H9 (cell line): Measurements from ENCODE around the gene DPYD. TPM values are rescaled to one million over a fixed set of nuclear protein-coding genes. Genes with fewer than 3 reads are reported as not detected.

Source experiments
- DNase-seq: peaks from one replicate; pipeline ENCODE4 v3.0.0-alpha.2; 2017
- H2AFZ ChIP-seq: one replicate; pipeline ENCODE4 v1.6.1; 2013; ENCODE audit warnings: mild to moderate bottlenecking, low read length, control low read depth, moderate library complexity
- H2AK5ac ChIP-seq: 2 replicates; pipeline ENCODE4 v1.6.1; 2013; ENCODE audit warnings: low read length, control low read depth, mixed read lengths; ENCODE audit not compliant: insufficient read length
- H2BK120ac ChIP-seq: one replicate; pipeline ENCODE4 v1.6.1; 2013; ENCODE audit warnings: low read depth, mild to moderate bottlenecking, low read length, control low read depth, inconsistent platforms; ENCODE audit not compliant: poor library complexity, severe bottlenecking
- H2BK12ac ChIP-seq: 2 replicates; pipeline ENCODE4 v1.6.1; 2013; ENCODE audit warnings: low read length, control low read depth, mixed read lengths, low read depth; ENCODE audit not compliant: insufficient read length
- H2BK15ac ChIP-seq: 2 replicates; pipeline ENCODE4 v1.6.1; 2013; ENCODE audit warnings: low read depth, low read length, control low read depth
- H2BK20ac ChIP-seq: one replicate; pipeline ENCODE4 v1.6.1; 2013; ENCODE audit warnings: low read depth, mild to moderate bottlenecking, low read length, control low read depth, inconsistent platforms; ENCODE audit not compliant: poor library complexity, severe bottlenecking
- H2BK5ac ChIP-seq: 2 replicates; pipeline ENCODE4 v1.6.1; 2013; ENCODE audit warnings: low read length, control low read depth, mixed read lengths; ENCODE audit not compliant: insufficient read length
- H3K14ac ChIP-seq: 2 replicates; pipeline ENCODE4 v1.6.1; 2013; ENCODE audit warnings: low read length, control low read depth; ENCODE audit not compliant: insufficient read depth
- H3K18ac ChIP-seq: 2 replicates; pipeline ENCODE4 v1.6.1; 2013; ENCODE audit warnings: low read depth, mild to moderate bottlenecking, mixed read lengths, low read length, control low read depth; ENCODE audit not compliant: insufficient read length
- H3K23ac ChIP-seq: 2 replicates; pipeline ENCODE4 v1.6.1; 2013; ENCODE audit warnings: low read length, control low read depth, mixed read lengths, low read depth; ENCODE audit not compliant: insufficient read length
- H3K23me2 ChIP-seq: 2 replicates; pipeline ENCODE4 v1.6.1; 2013; ENCODE audit warnings: low read depth, mild to moderate bottlenecking, mixed read lengths, low read length, control low read depth; ENCODE audit not compliant: insufficient read length, poor library complexity, severe bottlenecking
- H3K27ac ChIP-seq: 2 replicates; pipeline ENCODE4 v1.5.1; 2013; ENCODE audit warnings: low read length, control low read depth, mixed read lengths, low read depth; ENCODE audit not compliant: insufficient read length
- H3K27me3 ChIP-seq: 2 replicates; pipeline ENCODE4 v1.6.1; 2013; ENCODE audit warnings: low read length, control low read depth, inconsistent platforms; ENCODE audit not compliant: insufficient read depth
- H3K4ac ChIP-seq: 2 replicates; pipeline ENCODE4 v1.6.1; 2013; ENCODE audit warnings: low read depth, mild to moderate bottlenecking, control low read depth, inconsistent platforms, low read length, moderate library complexity
- H3K4me1 ChIP-seq: 2 replicates; pipeline ENCODE4 v1.6.1; 2013; ENCODE audit warnings: low read length, control low read depth, inconsistent platforms; ENCODE audit not compliant: insufficient read depth
- H3K4me2 ChIP-seq: 2 replicates; pipeline ENCODE4 v1.6.1; 2013; ENCODE audit warnings: low read length, control low read depth, mixed read lengths; ENCODE audit not compliant: insufficient read length, insufficient read depth
- H3K56ac ChIP-seq: 2 replicates; pipeline ENCODE4 v1.6.1; 2013; ENCODE audit warnings: low read depth, mild to moderate bottlenecking, mixed read lengths, low read length, control low read depth; ENCODE audit not compliant: insufficient read length
- H3K79me1 ChIP-seq: 2 replicates; pipeline ENCODE4 v1.6.1; 2013; ENCODE audit warnings: low read depth, mild to moderate bottlenecking, moderate library complexity, low read length, control low read depth, inconsistent platforms; ENCODE audit not compliant: insufficient read depth, poor library complexity, severe bottlenecking
- H3K79me2 ChIP-seq: 2 replicates; pipeline ENCODE4 v1.6.1; 2013; ENCODE audit warnings: low read length, control low read depth, inconsistent platforms; ENCODE audit not compliant: insufficient read depth
- H3K9ac ChIP-seq: 2 replicates; pipeline ENCODE4 v1.6.1; 2013; ENCODE audit warnings: low read length, control low read depth, mixed read lengths; ENCODE audit not compliant: insufficient read length; ENCODE audit errors: extremely low read depth
- H3K9me3 ChIP-seq: one replicate; pipeline ENCODE4 v1.6.1; 2013; ENCODE audit warnings: low read depth, low read length, inconsistent platforms; ENCODE audit not compliant: control insufficient read depth
- H3T11ph ChIP-seq: one replicate; pipeline ENCODE4 v1.6.1; 2013; ENCODE audit warnings: mild to moderate bottlenecking, low read length, control low read depth, inconsistent platforms
- H4K20me1 ChIP-seq: one replicate; pipeline ENCODE4 v1.6.1; 2013; ENCODE audit not compliant: control insufficient read depth, insufficient read length, insufficient read depth
- H4K5ac ChIP-seq: 2 replicates; pipeline ENCODE4 v1.6.1; 2013; ENCODE audit warnings: low read depth, mild to moderate bottlenecking, mixed read lengths, low read length, control low read depth; ENCODE audit not compliant: insufficient read length
- H4K8ac ChIP-seq: replicated peaks from 2 replicates; pipeline ENCODE4 v1.6.1; 2013; ENCODE audit warnings: low read length, control low read depth, mixed read lengths, low read depth; ENCODE audit not compliant: insufficient read length
- H4K91ac ChIP-seq: 2 replicates; pipeline ENCODE4 v1.6.1; 2013; ENCODE audit warnings: low read depth, mild to moderate bottlenecking, moderate library complexity, mixed read lengths, low read length, control low read depth; ENCODE audit not compliant: insufficient read length
- H3K27ac Mint-ChIP-seq, 3 experiments: 2 replicates in 2 of 3; 3 replicates in 1 of 3; pipeline ENCODE4 v1.8.0; 2020 to 2021; ENCODE audit warnings: mixed read lengths in 3 of 3, mild to moderate bottlenecking in 1 of 3, moderate library complexity in 1 of 3
- H3K27me3 Mint-ChIP-seq: 2 replicates; pipeline ENCODE4 v1.8.0; 2021; ENCODE audit warnings: low read depth, mild to moderate bottlenecking, moderate library complexity, mixed read lengths
- H3K36me3 Mint-ChIP-seq, 3 experiments: 2 replicates in 2 of 3; 3 replicates in 1 of 3; pipeline ENCODE4 v1.8.0; 2020 to 2021; ENCODE audit warnings: low read depth in 3 of 3, mixed read lengths in 3 of 3; ENCODE audit not compliant: insufficient read depth in 1 of 3
- H3K4me1 Mint-ChIP-seq, 2 experiments: 2 replicates each; pipeline ENCODE4 v1.8.0; 2020; ENCODE audit warnings: mixed read lengths in 2 of 2
- H3K4me3 Mint-ChIP-seq, 2 experiments: 2 replicates in 1 of 2; 3 replicates in 1 of 2; pipeline ENCODE4 v1.8.0; 2020 to 2021; ENCODE audit warnings: mild to moderate bottlenecking in 2 of 2, mixed read lengths in 2 of 2, moderate library complexity in 1 of 2
- H3K9me3 Mint-ChIP-seq, 2 experiments: 2 replicates in 1 of 2; 3 replicates in 1 of 2; pipeline ENCODE4 v1.8.0; 2020; ENCODE audit warnings: mild to moderate bottlenecking in 2 of 2, mixed read lengths in 2 of 2, moderate library complexity in 1 of 2
- CTCF ChIP-seq: fragments of 200-600 bp; sonication (generic); conservative IDR thresholded peaks from 3 replicates; pipeline ENCODE4 v1.8.0; 2021; ENCODE audit warnings: antibody characterized with exemption, mild to moderate bottlenecking
- WGBS: extraction: QIAGEN DNeasy Blood & Tissue Kit; methylation state at CpG from one replicate; pipeline ENCODE4 v1.1.7; 2013; ENCODE audit warnings: missing lambda C conversion rate, low lambda C conversion rate, mixed read lengths; ENCODE audit not compliant: insufficient read length; ENCODE audit errors: extremely low coverage; 5-methylcytosine and 5-hydroxymethylcytosine counted together
- total RNA-seq: library from RNA; stranded (reverse); gene quantifications from 2 replicates; pipeline ENCODE4 v1.2.1, GENCODE V29; 2021

The DPYD gene
- total RNA-seq, 1 experiment from 2014 or later: 0.37 TPM

GRCh38 chr1:97166626-97167025, 754.2 kb downstream of the DPYD start:
- peaks cover 2 to 5% of the 10 kb centered on the region in 2 experiments; a peak in 3 of 5 replicates for H3K9me3 Mint-ChIP-seq
- H3K18ac ChIP-seq: no peak overlapping the region
- H3K14ac ChIP-seq: no peak overlapping the region
- H2BK15ac ChIP-seq: no peak overlapping the region
- H3K4ac ChIP-seq: no peak overlapping the region
- no peak overlapping the region for H3K27ac ChIP-seq
- no peaks in the 10 kb centered on the region for H3K36me3 Mint-ChIP-seq
- H2BK120ac ChIP-seq: no peak overlapping the region
- H4K8ac ChIP-seq: no peak overlapping the region
- H3K9me3 ChIP-seq: no peaks in the 10 kb centered on the region
- no peak overlapping the region for H2BK5ac ChIP-seq
- TF ChIP-seq CTCF: no peak
- no CpG with 5 or more reads among the region's 1 CpG for WGBS
- no peaks in the 10 kb centered on the region for H3K27me3 Mint-ChIP-seq
- H3K4me1 Mint-ChIP-seq: no peaks in the 10 kb centered on the region
- H3K23ac ChIP-seq: no peak overlapping the region
- no peaks in the 10 kb centered on the region for H3K79me2 ChIP-seq
- H3K27ac Mint-ChIP-seq: no peak overlapping the region
- no peak overlapping the region for H3K4me3 Mint-ChIP-seq
- no peak overlapping the region for H2AFZ ChIP-seq
- H3K9ac ChIP-seq: no peak overlapping the region
- H2BK12ac ChIP-seq: no peak overlapping the region
- no peak overlapping the region for H3K4me2 ChIP-seq
- no peak for DNase-seq
- no peak overlapping the region for H2AK5ac ChIP-seq
- no peaks in the 10 kb centered on the region for H3K27me3 ChIP-seq
- no peak overlapping the region for H3T11ph ChIP-seq
- H3K4me1 ChIP-seq: no peaks in the 10 kb centered on the region
- H3K79me1 ChIP-seq: no peaks in the 10 kb centered on the region
- H4K91ac ChIP-seq: no peak overlapping the region
- no peak overlapping the region for H4K5ac ChIP-seq
- no peak overlapping the region for H3K56ac ChIP-seq
- H4K20me1 ChIP-seq: no peaks in the 10 kb centered on the region
- no peak overlapping the region for H2BK20ac ChIP-seq
- H3K23me2 ChIP-seq: no peaks in the 10 kb centered on the region
